GM23338 (cell line): ENCODE measurements around the gene EPHB1. TPM values are rescaled to one million over a fixed set of nuclear protein-coding genes. Genes with fewer than 3 reads are reported as not detected.

ENCODE experiments used
- ATAC-seq: fragments of 200-7000 bp; cut with Tn5 transposase; 3 replicates; pipeline ENCODE4 v1.9.1; 2020
- DNase-seq: peaks from one replicate; pipeline ENCODE4 v3.0.0-alpha.2; 2015; ENCODE audit warnings: low spot score
- H2AFZ ChIP-seq: fragments of 200-600 bp; sonication (generic); 2 replicates; pipeline ENCODE4 v1.8.0; 2016; ENCODE audit warnings: antibody characterized with exemption, mild to moderate bottlenecking, moderate library complexity
- H3F3A ChIP-seq: fragments of 200-600 bp; sonication (generic); replicated peaks from 2 replicates; pipeline ENCODE4 v1.8.0; 2017; ENCODE audit warnings: antibody characterized with exemption, mixed run types, low read depth
- H3K27ac ChIP-seq: fragments of 200-600 bp; sonication (generic); 2 replicates; pipeline ENCODE4 v1.6.1; 2016; ENCODE audit warnings: low read depth
- H3K27me3 ChIP-seq: fragments of 200-600 bp; sonication (generic); 2 replicates; pipeline ENCODE4 v1.8.0; 2016; ENCODE audit warnings: mild to moderate bottlenecking, mixed run types, moderate library complexity; ENCODE audit not compliant: insufficient read depth
- H3K36me3 ChIP-seq: fragments of 200-600 bp; sonication (generic); 2 replicates; pipeline ENCODE4 v1.8.0; 2016; ENCODE audit warnings: mild to moderate bottlenecking; ENCODE audit not compliant: insufficient read depth
- H3K4me1 ChIP-seq: fragments of 200-600 bp; sonication (generic); 2 replicates; pipeline ENCODE4 v1.8.0; 2016; ENCODE audit warnings: mild to moderate bottlenecking, moderate library complexity; ENCODE audit not compliant: insufficient read depth
- H3K4me2 ChIP-seq: fragments of 200-600 bp; sonication (generic); 2 replicates; pipeline ENCODE4 v1.7.1; 2017; ENCODE audit warnings: mixed run types
- H3K4me3 ChIP-seq: fragments of 200-600 bp; sonication (generic); 2 replicates; pipeline ENCODE4 v1.6.1; 2016; ENCODE audit warnings: mixed run types
- H3K79me2 ChIP-seq: fragments of 200-600 bp; sonication (generic); replicated peaks from 2 replicates; pipeline ENCODE4 v1.8.0; 2017; ENCODE audit warnings: mild to moderate bottlenecking; ENCODE audit not compliant: insufficient read depth
- H3K9me2 ChIP-seq: fragments of 200-600 bp; sonication (generic); 2 replicates; pipeline ENCODE4 v1.8.0; 2017; ENCODE audit not compliant: insufficient read depth
- H4K20me1 ChIP-seq: fragments of 200-600 bp; sonication (generic); replicated peaks from 2 replicates; pipeline ENCODE4 v1.8.0; 2017; ENCODE audit warnings: mild to moderate bottlenecking; ENCODE audit not compliant: insufficient read depth
- H3K27ac Mint-ChIP-seq: 2 replicates; pipeline ENCODE4 v1.8.0; 2020; ENCODE audit warnings: inconsistent platforms, mild to moderate bottlenecking, moderate library complexity, mixed read lengths
- H3K27me3 Mint-ChIP-seq: 3 replicates; pipeline ENCODE4 v1.8.0; 2022; ENCODE audit warnings: low read depth, mild to moderate bottlenecking, moderate library complexity, mixed read lengths, inconsistent platforms; ENCODE audit not compliant: insufficient read depth, poor library complexity
- H3K36me3 Mint-ChIP-seq: 3 replicates; pipeline ENCODE4 v1.8.0; 2021; ENCODE audit warnings: low read depth, mild to moderate bottlenecking, inconsistent platforms, moderate library complexity, mixed read lengths
- H3K4me1 Mint-ChIP-seq: 3 replicates; pipeline ENCODE4 v1.8.0; 2020; ENCODE audit warnings: mild to moderate bottlenecking, inconsistent platforms, mixed read lengths
- H3K4me3 Mint-ChIP-seq: 3 replicates; pipeline ENCODE4 v1.8.0; 2021; ENCODE audit warnings: moderate library complexity, mild to moderate bottlenecking, inconsistent platforms, mixed read lengths
- H3K9me3 Mint-ChIP-seq: 3 replicates; pipeline ENCODE4 v1.8.0; 2020; ENCODE audit warnings: moderate library complexity, mild to moderate bottlenecking, inconsistent platforms, mixed read lengths
- CREB1 ChIP-seq: fragments of 250-450 bp; sonication (Bioruptor Pico); IDR thresholded peaks from 2 replicates; pipeline ENCODE4 v1.5.0; 2020; ENCODE audit warnings: low read depth, mild to moderate bottlenecking, moderate library complexity
- EZH2 ChIP-seq: fragments of 200-600 bp; sonication (generic); IDR thresholded peaks from one replicate; pipeline ENCODE4 v1.8.0; 2017; ENCODE audit warnings: antibody characterized with exemption, mild to moderate bottlenecking, low read depth; ENCODE audit not compliant: unreplicated experiment
- EZH2phosphoT487 ChIP-seq: fragments of 200-600 bp; sonication (generic); IDR thresholded peaks from one replicate; pipeline ENCODE4 v1.8.1; 2018; ENCODE audit warnings: antibody characterized with exemption; ENCODE audit not compliant: unreplicated experiment
- JUNB ChIP-seq: IDR thresholded peaks from one replicate; pipeline ENCODE4 v1.6.1; 2016; ENCODE audit warnings: antibody characterized with exemption; ENCODE audit not compliant: unreplicated experiment
- NANOG ChIP-seq: IDR thresholded peaks from 2 replicates; pipeline ENCODE4 v1.6.1; 2016; ENCODE audit warnings: antibody characterized with exemption, borderline replicate concordance
- POLR2AphosphoS5 ChIP-seq: IDR thresholded peaks from 2 replicates; pipeline ENCODE4 v1.6.1; 2016; ENCODE audit warnings: antibody characterized with exemption, low read depth
- STAT1 ChIP-seq: IDR thresholded peaks from one replicate; pipeline ENCODE4 v1.6.1; 2016; ENCODE audit warnings: antibody characterized with exemption; ENCODE audit not compliant: unreplicated experiment
- polyA plus RNA-seq: library from polyadenylated mRNA; unstranded; fragments of >200 nt; fragmentation: Nextera tagmentation; extraction: Ambion mirVana; gene quantifications from 2 replicates; pipeline ENCODE4 v1.2.1, GENCODE V29; 2016
- total RNA-seq: library from RNA; depleted of rRNA; stranded (reverse); fragments of >200 nt; shearing (Covaris generic); gene quantifications from 2 replicates; pipeline ENCODE4 v1.2.3, GENCODE V29; 2014
- TF ChIP-seq, protein P1 (sequence below): IDR thresholded peaks from one replicate; pipeline ENCODE4 v1.6.1; 2018; ENCODE audit warnings: antibody characterized with exemption; ENCODE audit not compliant: unreplicated experiment
- TF ChIP-seq, protein P2 (sequence below): IDR thresholded peaks from 2 replicates; pipeline ENCODE4 v1.6.1; 2016; ENCODE audit warnings: antibody characterized with exemption
- TF ChIP-seq, protein P3 (sequence below): fragments of 250-450 bp; sonication (Bioruptor Pico); IDR thresholded peaks from 2 replicates; pipeline ENCODE4 v1.5.0; 2020; ENCODE audit warnings: mild to moderate bottlenecking, moderate library complexity

Gene EPHB1
- total and polyA plus RNA-seq, 2 experiments from 2014 or later, result 2.7 to 5.2 TPM

DNA sequence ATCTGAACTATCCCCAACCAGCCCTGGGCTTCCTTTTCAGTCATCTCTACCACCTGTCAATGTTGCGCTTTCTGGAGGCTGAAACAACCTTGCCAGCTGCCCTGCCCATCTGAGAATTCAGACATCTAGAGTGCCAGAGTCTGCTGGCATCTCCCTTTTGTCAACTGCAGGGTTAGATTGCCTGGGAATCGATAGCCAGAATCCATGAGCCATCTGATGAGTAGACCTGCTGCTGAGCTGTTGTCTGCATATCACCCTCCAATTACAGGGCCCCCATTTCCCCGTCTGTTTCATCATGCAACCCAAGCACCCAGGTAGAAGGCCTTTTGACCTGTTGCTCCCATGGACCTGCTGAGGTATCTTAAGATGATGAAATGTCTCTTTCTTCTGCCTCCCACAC is 280.1 kb downstream of the EPHB1 start (continued):
- TF ChIP-seq CREB1 (CRISPR knock-in tag) (no peak), EZH2phosphoT487 (no peak), NANOG (no peak)
- TF ChIP-seq, protein P1, sequence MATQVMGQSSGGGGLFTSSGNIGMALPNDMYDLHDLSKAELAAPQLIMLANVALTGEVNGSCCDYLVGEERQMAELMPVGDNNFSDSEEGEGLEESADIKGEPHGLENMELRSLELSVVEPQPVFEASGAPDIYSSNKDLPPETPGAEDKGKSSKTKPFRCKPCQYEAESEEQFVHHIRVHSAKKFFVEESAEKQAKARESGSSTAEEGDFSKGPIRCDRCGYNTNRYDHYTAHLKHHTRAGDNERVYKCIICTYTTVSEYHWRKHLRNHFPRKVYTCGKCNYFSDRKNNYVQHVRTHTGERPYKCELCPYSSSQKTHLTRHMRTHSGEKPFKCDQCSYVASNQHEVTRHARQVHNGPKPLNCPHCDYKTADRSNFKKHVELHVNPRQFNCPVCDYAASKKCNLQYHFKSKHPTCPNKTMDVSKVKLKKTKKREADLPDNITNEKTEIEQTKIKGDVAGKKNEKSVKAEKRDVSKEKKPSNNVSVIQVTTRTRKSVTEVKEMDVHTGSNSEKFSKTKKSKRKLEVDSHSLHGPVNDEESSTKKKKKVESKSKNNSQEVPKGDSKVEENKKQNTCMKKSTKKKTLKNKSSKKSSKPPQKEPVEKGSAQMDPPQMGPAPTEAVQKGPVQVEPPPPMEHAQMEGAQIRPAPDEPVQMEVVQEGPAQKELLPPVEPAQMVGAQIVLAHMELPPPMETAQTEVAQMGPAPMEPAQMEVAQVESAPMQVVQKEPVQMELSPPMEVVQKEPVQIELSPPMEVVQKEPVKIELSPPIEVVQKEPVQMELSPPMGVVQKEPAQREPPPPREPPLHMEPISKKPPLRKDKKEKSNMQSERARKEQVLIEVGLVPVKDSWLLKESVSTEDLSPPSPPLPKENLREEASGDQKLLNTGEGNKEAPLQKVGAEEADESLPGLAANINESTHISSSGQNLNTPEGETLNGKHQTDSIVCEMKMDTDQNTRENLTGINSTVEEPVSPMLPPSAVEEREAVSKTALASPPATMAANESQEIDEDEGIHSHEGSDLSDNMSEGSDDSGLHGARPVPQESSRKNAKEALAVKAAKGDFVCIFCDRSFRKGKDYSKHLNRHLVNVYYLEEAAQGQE, result no peak
- TF ChIP-seq, protein P2, sequence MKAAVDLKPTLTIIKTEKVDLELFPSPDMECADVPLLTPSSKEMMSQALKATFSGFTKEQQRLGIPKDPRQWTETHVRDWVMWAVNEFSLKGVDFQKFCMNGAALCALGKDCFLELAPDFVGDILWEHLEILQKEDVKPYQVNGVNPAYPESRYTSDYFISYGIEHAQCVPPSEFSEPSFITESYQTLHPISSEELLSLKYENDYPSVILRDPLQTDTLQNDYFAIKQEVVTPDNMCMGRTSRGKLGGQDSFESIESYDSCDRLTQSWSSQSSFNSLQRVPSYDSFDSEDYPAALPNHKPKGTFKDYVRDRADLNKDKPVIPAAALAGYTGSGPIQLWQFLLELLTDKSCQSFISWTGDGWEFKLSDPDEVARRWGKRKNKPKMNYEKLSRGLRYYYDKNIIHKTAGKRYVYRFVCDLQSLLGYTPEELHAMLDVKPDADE, result no peak

DNA sequence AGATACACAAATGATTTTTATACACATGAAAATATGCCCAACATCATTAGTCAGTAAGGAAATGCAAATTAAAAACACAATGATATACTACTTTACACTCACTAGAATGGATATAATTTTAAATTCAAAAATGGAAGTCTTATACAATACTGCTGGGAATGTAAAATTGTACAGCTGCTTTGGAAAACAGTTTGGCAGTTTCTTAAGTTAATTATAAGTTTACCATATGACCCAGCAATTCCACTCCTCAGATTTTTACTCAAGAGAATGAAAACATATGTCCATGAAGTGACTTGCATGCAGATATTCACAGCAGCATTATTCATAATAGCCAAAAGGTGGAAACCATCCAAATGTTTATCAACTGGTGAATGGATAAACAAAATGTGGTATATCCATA is 281.3 kb downstream of the EPHB1 start:
- Histone ChIP-seq H3F3A (no peaks in the 10 kb centered on the region), H4K20me1 (no peaks in the 10 kb centered on the region), H3K4me2 (no peak overlapping the region), H3K27me3 (no peaks in the 10 kb centered on the region), H3K36me3 (no peaks in the 10 kb centered on the region), H2AFZ (no peak overlapping the region), H3K79me2 (no peaks in the 10 kb centered on the region), H3K27ac (no peak overlapping the region), H3K9me2 (peaks cover 17% of the 10 kb centered on the region; the same call in 1 of the 2 replicates), H3K4me3 (no peak overlapping the region), H3K4me1 (peaks cover 15% of the 10 kb centered on the region)
- Mint-ChIP-seq H3K27me3 (peaks cover 15% of the 10 kb centered on the region), H3K4me3 (no peak overlapping the region), H3K27ac (no peak overlapping the region), H3K9me3 (peaks cover 7% of the 10 kb centered on the region; the same call in 2 of the 3 replicates), H3K36me3 (peaks cover 6% of the 10 kb centered on the region), H3K4me1 (peaks cover 17% of the 10 kb centered on the region)
- ATAC-seq (no peak), DNase-seq (no peak)
- TF ChIP-seq JUNB (no peak), EZH2 (no peak), STAT1 (no peak), POLR2AphosphoS5 (no peak)
- TF ChIP-seq, protein P3, sequence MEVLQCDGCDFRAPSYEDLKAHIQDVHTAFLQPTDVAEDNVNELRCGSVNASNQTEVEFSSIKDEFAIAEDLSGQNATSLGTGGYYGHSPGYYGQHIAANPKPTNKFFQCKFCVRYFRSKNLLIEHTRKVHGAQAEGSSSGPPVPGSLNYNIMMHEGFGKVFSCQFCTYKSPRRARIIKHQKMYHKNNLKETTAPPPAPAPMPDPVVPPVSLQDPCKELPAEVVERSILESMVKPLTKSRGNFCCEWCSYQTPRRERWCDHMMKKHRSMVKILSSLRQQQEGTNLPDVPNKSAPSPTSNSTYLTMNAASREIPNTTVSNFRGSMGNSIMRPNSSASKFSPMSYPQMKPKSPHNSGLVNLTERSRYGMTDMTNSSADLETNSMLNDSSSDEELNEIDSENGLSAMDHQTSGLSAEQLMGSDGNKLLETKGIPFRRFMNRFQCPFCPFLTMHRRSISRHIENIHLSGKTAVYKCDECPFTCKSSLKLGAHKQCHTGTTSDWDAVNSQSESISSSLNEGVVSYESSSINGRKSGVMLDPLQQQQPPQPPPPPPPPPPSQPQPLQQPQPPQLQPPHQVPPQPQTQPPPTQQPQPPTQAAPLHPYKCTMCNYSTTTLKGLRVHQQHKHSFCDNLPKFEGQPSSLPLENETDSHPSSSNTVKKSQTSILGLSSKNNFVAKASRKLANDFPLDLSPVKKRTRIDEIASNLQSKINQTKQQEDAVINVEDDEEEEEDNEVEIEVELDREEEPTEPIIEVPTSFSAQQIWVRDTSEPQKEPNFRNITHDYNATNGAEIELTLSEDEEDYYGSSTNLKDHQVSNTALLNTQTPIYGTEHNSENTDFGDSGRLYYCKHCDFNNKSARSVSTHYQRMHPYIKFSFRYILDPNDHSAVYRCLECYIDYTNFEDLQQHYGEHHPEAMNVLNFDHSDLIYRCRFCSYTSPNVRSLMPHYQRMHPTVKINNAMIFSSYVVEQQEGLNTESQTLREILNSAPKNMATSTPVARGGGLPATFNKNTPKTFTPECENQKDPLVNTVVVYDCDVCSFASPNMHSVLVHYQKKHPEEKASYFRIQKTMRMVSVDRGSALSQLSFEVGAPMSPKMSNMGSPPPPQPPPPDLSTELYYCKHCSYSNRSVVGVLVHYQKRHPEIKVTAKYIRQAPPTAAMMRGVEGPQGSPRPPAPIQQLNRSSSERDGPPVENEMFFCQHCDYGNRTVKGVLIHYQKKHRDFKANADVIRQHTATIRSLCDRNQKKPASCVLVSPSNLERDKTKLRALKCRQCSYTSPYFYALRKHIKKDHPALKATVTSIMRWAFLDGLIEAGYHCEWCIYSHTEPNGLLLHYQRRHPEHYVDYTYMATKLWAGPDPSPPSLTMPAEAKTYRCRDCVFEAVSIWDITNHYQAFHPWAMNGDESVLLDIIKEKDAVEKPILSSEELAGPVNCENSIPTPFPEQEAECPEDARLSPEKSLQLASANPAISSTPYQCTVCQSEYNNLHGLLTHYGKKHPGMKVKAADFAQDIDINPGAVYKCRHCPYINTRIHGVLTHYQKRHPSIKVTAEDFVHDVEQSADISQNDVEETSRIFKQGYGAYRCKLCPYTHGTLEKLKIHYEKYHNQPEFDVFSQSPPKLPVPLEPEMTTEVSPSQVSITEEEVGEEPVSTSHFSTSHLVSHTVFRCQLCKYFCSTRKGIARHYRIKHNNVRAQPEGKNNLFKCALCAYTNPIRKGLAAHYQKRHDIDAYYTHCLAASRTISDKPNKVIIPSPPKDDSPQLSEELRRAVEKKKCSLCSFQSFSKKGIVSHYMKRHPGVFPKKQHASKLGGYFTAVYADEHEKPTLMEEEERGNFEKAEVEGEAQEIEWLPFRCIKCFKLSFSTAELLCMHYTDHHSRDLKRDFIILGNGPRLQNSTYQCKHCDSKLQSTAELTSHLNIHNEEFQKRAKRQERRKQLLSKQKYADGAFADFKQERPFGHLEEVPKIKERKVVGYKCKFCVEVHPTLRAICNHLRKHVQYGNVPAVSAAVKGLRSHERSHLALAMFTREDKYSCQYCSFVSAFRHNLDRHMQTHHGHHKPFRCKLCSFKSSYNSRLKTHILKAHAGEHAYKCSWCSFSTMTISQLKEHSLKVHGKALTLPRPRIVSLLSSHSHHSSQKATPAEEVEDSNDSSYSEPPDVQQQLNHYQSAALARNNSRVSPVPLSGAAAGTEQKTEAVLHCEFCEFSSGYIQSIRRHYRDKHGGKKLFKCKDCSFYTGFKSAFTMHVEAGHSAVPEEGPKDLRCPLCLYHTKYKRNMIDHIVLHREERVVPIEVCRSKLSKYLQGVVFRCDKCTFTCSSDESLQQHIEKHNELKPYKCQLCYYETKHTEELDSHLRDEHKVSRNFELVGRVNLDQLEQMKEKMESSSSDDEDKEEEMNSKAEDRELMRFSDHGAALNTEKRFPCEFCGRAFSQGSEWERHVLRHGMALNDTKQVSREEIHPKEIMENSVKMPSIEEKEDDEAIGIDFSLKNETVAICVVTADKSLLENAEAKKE, result no peak
